Measurements from ENCODE around the gene ACAT2.

GRCh38 chr6:159828074-159828473, 66.2 kb downstream of the ACAT2 start:
- TF ChIP-seq CTCF (IDR thresholded peaks at IDR 0.05) (no peak), POLR2A (IDR thresholded peaks at IDR 0.05) (no peak)
